Muscle of back (tissue), 11 donors: ENCODE data around the gene ZNF567. TPM values are rescaled to one million over a fixed set of nuclear protein-coding genes. Genes with fewer than 3 reads are reported as not detected.

Source experiments
- DNase-seq, 3 donors: peaks; one replicate each; pipeline versions ENCODE4 v3.0.0 to v3.0.0-alpha.2; 2013
- polyA plus RNA-seq, 10 donors: library from polyadenylated mRNA; unstranded; fragments of 120-200 nt; gene quantifications; one replicate each; pipeline ENCODE4 v1.2.1, GENCODE V29; 2013; ENCODE audit not compliant: insufficient read length in 10 of 10

Gene ZNF567
- polyA plus RNA-seq, 10 donors, result 6.9 to 10.8 (median 8.5) TPM

- DNase-seq, result no peak
These were observed 62.8 kb downstream of the ZNF567 start for GRCh38 chr19:36750066-36750691.

Other genes with a start within 250 kb of the ZNF567 start
- 10 to 100 TPM in 7 of 10 donors, 1 to 10 TPM in 3; 8.0 to 13.2 (median 10.3) TPM for gene ZNF566, start 198.1 kb upstream of the ZNF567 start, polyA plus RNA-seq
- 10 to 100 TPM; 10.1 to 16.4 (median 14.0) TPM for gene ZNF260, start 159.3 kb upstream of the ZNF567 start, polyA plus RNA-seq
- gene ZNF529, start 114.3 kb upstream of the ZNF567 start, polyA plus RNA-seq, result 10 to 100 TPM in 8 of 10 donors, 1 to 10 TPM in 2; 8.5 to 23.8 (median 15.0) TPM
- 10 to 100 TPM in 5 of 10 donors, 1 to 10 TPM in 5; 5.3 to 15.2 (median 9.1) TPM for gene ZNF382, start 82.3 kb upstream of the ZNF567 start, polyA plus RNA-seq
- gene ZNF461, start 20.8 kb upstream of the ZNF567 start, polyA plus RNA-seq, result 10 to 100 TPM in 3 of 10 donors, 1 to 10 TPM in 7; 5.5 to 11.8 (median 8.4) TPM
- 1 to 10 TPM in 9 of 10 donors, under 1 TPM in 1; 0.89 to 2.6 (median 1.6) TPM for gene ZNF850, start 85.2 kb downstream of the ZNF567 start, polyA plus RNA-seq
- gene ZNF790, start 150.8 kb downstream of the ZNF567 start, polyA plus RNA-seq, result 10 to 100 TPM in 1 of 10 donors, 1 to 10 TPM in 9; 6.1 to 10.5 (median 7.8) TPM
- gene ZNF345, start 163.3 kb downstream of the ZNF567 start, polyA plus RNA-seq, result 10 to 100 TPM in 1 of 10 donors, 1 to 10 TPM in 9; 4.2 to 10.1 (median 6.3) TPM
- gene ZNF829, start 228.7 kb downstream of the ZNF567 start, polyA plus RNA-seq, result 1 to 10 TPM; 3.8 to 6.4 (median 4.4) TPM
- 10 to 100 TPM; 27.0 to 49.4 (median 32.3) TPM for gene ZNF568, start 228.7 kb downstream of the ZNF567 start, polyA plus RNA-seq